NOMO-1 treated with dmso at 0.1 percent for 144 hours (cell line): Measurements from ENCODE around the gene SPEG.

Experiments
- DNase-seq: peaks from one replicate; lab custom pipeline; 2025; ENCODE audit not compliant: unreplicated experiment; lab: John Stamatoyannopoulos, UW

The SPEG gene

GRCh38 chr2:219459460-219460311 is 25.0 kb downstream of the SPEG start:
- no peak for DNase-seq

- no peak for DNase-seq
These were observed 25.8 kb downstream of the SPEG start for GRCh38 chr2:219460424-219460926.

- no peak for DNase-seq
These were observed 26.4 kb downstream of the SPEG start for GRCh38 chr2:219461047-219461514.

DNA sequence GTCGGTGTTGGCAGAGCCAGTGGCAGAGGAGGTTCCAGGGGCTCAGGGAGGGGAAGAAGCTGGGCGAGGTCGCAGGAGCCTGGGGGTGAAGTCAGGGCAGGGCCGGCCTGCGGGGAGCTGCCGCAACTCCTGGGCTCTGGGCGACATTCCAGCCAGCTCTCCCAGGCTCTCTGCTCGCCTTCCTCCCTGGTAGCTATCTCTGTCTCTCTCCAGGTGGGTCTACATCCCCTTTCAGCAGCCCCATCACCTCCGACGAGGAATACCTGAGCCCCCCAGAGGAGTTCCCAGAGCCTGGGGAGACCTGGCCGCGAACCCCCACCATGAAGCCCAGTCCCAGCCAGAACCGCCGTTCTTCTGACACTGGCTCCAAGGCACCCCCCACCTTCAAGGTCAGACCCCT is 27.0 kb downstream of the SPEG start:
- DNase-seq, result no peak

GRCh38 chr2:219462349-219462748 is 27.7 kb downstream of the SPEG start:
- no peak for DNase-seq

- DNase-seq, result no peak
These were observed 29.8 kb downstream of the SPEG start for GRCh38 chr2:219464286-219465032.

DNA sequence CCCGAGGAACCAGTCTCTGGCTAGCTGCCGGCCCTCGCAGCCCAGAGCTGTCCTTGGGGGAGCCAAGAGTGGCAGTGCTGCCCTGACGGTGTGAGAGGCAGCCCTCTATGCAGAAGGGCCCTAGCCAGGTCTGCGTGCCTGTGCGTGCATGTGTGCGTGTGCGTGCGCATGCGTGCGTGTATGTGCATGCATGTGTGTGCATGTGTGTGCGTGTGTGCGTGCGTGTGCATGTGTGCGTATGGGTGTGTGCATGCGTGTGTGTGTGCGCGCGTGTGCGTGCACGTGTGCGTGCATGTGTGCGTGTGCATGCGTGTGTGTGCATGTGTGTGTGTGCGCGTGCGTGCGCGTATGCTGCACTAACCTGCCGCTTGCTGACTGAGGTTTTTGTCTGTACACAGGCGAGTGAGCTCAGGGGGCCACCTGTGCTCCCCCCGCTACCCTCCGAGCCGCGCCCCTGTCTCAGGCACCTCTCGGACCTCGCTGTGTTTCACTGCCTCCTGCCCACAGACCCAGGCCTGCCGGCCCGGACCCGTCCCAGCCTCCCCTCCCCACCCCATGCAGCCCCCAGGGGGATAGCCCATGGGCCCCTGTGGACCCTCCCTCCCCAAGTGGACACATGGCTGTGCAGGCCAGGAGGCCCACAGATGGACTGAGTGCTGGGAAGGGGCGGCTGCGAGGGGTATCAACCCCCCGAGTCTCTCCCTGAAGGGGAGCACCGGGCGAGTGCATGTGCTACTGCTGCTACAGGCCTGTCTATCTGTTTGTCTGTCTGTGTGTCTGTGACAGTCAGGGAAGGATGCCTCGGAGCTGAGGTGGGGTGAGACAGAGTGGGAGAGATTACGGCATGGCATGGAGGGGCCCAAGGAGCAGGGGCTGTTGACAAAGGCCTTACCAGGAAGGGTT is 31.3 kb downstream of the SPEG start:
- no peak for DNase-seq

DNA sequence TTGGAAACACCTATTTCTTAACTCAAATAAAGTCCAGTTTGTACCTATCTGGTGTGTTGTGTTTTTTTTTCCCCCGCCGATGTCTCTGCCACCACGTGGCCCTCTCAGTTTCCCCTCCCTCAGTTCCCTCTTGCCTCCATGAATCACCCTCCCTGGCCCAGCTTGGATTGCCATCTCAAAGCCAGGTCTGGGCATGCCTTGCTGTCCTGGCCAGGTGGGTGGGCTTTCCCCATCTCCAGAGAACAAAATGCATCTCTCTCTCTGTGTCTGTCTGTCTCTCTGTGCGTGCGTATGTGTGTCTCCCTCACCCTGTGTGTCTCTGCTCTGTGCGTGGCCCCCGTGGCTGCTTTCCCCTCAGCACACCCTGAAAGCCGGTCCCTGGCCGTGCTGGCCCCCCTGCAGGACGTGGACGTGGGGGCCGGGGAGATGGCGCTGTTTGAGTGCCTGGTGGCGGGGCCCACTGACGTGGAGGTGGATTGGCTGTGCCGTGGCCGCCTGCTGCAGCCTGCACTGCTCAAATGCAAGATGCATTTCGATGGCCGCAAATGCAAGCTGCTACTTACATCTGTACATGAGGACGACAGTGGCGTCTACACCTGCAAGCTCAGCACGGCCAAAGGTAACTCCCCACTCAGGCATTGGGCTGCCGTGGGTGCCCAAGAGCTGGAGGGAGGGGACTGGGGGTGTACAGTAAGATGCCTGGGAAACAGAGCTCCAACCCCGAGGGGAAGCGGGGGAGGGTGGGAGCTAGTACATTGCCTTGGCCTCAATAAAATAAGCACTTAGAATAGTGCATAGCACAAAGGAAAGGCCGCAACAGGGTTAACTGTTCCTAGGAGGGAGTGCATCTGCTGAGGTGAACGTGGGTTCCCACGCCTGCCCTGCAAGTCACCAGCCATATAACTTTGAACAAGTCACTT is 32.4 kb downstream of the SPEG start:
- no peak for DNase-seq

DNA sequence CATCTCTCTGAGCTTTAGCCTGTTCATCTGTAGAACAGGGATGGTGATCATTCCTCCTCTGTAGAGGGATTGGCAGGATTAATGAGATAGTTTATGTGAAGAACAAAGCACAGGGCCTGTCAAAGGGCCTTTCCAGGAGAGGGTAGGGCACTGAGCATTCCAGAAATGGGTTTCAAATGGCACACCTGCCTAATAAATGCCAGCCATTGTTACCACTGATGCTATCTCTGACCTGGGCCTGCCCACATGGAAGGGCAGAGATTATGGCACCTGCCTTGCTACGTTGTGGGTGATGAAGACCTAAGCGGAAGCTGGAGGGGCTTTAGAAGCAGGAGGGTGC is 33.1 kb downstream of the SPEG start:
- no peak for DNase-seq

DNA sequence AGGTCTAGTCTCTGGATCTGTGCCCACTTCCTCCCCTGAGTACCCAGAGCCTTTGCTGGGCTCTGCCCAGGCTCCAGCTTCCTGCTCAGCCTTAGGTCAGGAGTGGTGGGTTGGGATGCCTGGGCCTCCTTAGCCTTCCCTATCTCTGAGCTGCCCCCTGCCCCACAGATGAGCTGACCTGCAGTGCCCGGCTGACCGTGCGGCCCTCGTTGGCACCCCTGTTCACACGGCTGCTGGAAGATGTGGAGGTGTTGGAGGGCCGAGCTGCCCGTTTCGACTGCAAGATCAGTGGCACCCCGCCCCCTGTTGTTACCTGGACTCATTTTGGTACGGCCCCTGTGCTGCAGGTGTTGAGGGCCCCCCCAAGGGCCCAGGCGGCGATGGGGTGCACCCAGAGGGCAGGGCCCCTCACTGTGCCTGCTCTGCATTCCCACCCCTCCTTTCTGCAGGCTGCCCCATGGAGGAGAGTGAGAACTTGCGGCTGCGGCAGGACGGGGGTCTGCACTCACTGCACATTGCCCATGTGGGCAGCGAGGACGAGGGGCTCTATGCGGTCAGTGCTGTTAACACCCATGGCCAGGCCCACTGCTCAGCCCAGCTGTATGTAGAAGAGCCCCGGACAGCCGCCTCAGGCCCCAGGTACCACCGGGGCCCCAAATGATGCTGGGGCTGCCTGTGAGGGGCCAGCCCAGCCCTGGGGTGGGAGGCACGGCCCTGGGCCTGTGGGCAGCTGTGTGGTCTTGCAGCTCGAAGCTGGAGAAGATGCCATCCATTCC is 34.0 kb downstream of the SPEG start:
- no peak for DNase-seq

DNA sequence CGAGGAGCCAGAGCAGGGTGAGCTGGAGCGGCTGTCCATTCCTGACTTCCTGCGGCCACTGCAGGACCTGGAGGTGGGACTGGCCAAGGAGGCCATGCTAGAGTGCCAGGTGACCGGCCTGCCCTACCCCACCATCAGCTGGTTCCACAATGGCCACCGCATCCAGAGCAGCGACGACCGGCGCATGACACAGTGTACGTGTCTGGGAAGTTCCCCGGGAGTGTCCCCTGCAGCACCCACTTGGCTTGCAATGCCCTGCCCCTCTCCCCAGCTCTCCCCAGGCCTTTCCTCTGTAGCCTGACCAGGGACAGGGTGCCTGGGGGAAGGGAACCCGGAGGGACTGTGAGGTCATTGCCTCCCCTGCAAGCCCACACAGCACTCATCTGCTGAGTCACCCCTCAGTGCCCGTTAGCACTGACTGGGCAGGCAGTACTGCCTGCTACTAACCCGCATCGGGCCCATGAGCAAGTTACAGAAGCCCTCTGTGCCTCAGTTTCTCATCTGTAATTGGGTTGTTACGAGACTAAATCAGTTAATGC is 34.6 kb downstream of the SPEG start:
- DNase-seq, result no peak

- no peak for DNase-seq
These were observed 35.8 kb downstream of the SPEG start for GRCh38 chr2:219470429-219470828.

GRCh38 chr2:219471476-219472371 is 37.1 kb downstream of the SPEG start:
- no peak for DNase-seq

DNA sequence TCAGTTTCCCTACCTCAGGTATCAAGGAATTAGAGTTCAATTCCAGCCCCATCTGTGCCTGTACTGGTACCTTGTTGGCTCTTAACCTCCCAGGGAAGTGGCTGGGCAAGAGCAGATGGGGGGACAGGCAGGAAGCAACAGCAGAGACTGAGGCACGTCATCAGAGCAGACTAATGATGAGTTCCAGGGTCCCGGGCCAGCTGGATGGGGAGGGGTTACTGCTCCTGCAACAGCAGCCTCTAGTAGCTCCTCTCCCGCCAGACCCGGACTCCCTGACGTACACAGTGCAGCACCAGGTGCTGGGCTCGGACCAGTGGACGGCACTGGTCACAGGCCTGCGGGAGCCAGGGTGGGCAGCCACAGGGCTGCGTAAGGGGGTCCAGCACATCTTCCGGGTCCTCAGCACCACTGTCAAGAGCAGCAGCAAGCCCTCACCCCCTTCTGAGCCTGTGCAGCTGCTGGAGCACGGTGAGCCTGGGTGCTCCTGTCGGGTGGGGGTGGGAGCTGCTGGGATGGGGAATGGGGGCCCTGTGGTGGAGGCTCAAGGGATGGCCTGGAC is 38.1 kb downstream of the SPEG start:
- no peak for DNase-seq

DNA sequence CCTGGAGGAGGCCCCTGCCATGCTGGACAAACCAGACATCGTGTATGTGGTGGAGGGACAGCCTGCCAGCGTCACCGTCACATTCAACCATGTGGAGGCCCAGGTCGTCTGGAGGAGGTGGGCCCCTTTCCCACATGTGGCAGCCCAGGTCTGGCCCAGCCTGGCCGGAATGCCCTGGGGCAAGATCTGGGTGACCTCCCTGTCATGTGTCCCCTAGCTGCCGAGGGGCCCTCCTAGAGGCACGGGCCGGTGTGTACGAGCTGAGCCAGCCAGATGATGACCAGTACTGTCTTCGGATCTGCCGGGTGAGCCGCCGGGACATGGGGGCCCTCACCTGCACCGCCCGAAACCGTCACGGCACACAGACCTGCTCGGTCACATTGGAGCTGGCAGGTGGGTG is 38.9 kb downstream of the SPEG start:
- no peak for DNase-seq

- DNase-seq, result no peak
These were observed 39.8 kb downstream of the SPEG start for GRCh38 chr2:219474285-219475060.

GRCh38 chr2:219475278-219475677 is 40.6 kb downstream of the SPEG start:
- no peak for DNase-seq
